ENCODE measurements around the gene TTLL6. TPM values are rescaled to one million over a fixed set of nuclear protein-coding genes. Genes with fewer than 3 reads are reported as not detected.

TTLL6 gene
- total and polyA plus RNA-seq, 4 donors: 0.13 to 0.21 TPM; not detected in 2

DNA sequence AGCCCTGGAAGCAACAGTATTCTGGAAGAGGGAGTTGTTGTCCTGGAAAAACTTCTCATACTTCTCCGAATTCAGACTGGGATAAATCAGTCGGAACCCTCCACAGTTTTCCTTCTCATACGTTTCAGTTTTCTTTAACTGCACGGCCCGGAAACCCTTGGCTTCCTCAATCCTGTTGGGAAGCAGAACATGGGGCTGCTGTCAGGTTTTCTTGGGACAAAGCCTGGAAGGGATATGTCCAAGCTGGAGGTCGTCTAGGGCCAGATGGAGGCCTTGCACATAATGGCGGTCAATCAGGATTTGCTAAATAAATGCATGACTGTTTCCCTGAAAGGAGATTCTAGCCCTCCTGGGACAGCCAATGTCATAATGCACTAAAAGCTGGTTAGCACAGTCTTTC, 29.2 kb downstream of the TTLL6 start:
- Histone ChIP-seq H3K4me1 (ENCODE audit: control insufficient read depth in 1 of 2, insufficient read depth in 2 of 2, low read length in 2 of 2) (no peaks in the 10 kb centered on the region), H3K27me3 (ENCODE audit: control insufficient read depth in 1 of 2, insufficient read depth in 2 of 2, low read length in 1 of 2) (no peaks in the 10 kb centered on the region), H3K4me3 (ENCODE audit: low read length in 2 of 2) (no peak overlapping the region), H3K27ac (ENCODE audit: low read depth in 1 of 2, low read length in 2 of 2) (no peak overlapping the region), H3K36me3 (ENCODE audit: control insufficient read depth in 1 of 2, insufficient read depth in 2 of 2, low read length in 1 of 2) (no peaks in the 10 kb centered on the region), H3K9me3 (ENCODE audit: control insufficient read depth, low read length) (no peaks in the 10 kb centered on the region)
- ATAC-seq (ENCODE audit: low FRiP score) (no peak), DNase-seq (peak in 1 of 2 donors; percentile 23)
- intact Hi-C loops (cut with DNase I): no loop called here
- WGBS, 2 donors: 74 to 76% methylated on average over 7 of the region's 7 CpGs

DNA sequence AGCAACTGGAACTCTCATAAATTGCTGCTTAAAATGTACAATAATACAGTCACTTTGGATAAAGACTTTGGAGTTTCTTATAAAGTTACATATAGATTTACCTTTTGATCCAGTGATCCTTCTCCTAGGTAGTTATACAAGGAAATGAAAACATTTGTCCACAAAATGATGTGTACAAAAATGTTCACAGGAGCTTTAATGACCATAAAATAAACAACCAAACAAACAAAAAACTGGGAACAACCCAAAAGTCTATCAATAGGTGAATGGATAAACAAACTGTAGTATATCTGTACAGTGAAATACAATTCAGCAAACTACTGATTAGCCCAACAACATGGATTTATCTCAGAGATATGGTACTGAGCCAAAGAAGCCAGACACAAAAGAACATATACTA, 37.6 kb downstream of the TTLL6 start:
- Histone ChIP-seq H3K9me3 (ENCODE audit: control insufficient read depth, low read length) (peaks cover 2% of the 10 kb centered on the region), H3K36me3 (ENCODE audit: control insufficient read depth in 1 of 2, insufficient read depth in 2 of 2, low read length in 1 of 2) (no peaks in the 10 kb centered on the region), H3K4me1 (ENCODE audit: control insufficient read depth in 1 of 2, insufficient read depth in 2 of 2, low read length in 2 of 2) (no peaks in the 10 kb centered on the region), H3K27me3 (ENCODE audit: control insufficient read depth in 1 of 2, insufficient read depth in 2 of 2, low read length in 1 of 2) (no peaks in the 10 kb centered on the region), H3K4me3 (ENCODE audit: low read length in 2 of 2) (no peak overlapping the region), H3K27ac (ENCODE audit: low read depth in 1 of 2, low read length in 2 of 2) (no peak overlapping the region)
- DNase-seq: no peak
- intact Hi-C loops (cut with DNase I): no loop called here
- ATAC-seq (ENCODE audit: low FRiP score): no peak

DNA sequence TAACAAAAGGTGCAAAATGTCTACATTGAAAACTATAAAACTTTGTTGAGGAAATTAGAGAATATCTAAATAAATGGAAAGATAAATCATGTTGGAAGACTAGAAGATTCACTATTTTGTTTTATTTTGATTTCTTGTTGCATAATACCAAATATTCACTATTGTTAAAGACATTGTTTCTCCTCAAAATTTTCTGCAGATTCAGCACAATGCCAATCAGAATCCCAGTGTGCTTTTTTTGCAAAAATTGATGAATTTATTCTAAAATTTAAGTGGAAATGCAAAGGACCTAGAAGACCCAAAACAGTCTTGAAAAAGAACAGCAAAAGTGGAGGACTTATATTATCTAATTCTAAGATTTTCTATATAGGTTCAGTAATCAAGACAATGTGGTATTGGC, 40.4 kb downstream of the TTLL6 start:
- intact Hi-C loops (cut with DNase I): no loop called here
- no peak for DNase-seq
- no peak overlapping the region for H3K27ac ChIP-seq (ENCODE audit: low read depth in 1 of 2, low read length in 2 of 2)
- ATAC-seq (ENCODE audit: low FRiP score): no peak
- no peak overlapping the region for H3K4me3 ChIP-seq (ENCODE audit: low read length in 2 of 2)
- H3K9me3 ChIP-seq (ENCODE audit: control insufficient read depth, low read length): peaks cover 2% of the 10 kb centered on the region
- H3K27me3 ChIP-seq (ENCODE audit: control insufficient read depth in 1 of 2, insufficient read depth in 2 of 2, low read length in 1 of 2): no peaks in the 10 kb centered on the region
- no peaks in the 10 kb centered on the region for H3K4me1 ChIP-seq (ENCODE audit: control insufficient read depth in 1 of 2, insufficient read depth in 2 of 2, low read length in 2 of 2)
- no peaks in the 10 kb centered on the region for H3K36me3 ChIP-seq (ENCODE audit: control insufficient read depth in 1 of 2, insufficient read depth in 2 of 2, low read length in 1 of 2)

DNA sequence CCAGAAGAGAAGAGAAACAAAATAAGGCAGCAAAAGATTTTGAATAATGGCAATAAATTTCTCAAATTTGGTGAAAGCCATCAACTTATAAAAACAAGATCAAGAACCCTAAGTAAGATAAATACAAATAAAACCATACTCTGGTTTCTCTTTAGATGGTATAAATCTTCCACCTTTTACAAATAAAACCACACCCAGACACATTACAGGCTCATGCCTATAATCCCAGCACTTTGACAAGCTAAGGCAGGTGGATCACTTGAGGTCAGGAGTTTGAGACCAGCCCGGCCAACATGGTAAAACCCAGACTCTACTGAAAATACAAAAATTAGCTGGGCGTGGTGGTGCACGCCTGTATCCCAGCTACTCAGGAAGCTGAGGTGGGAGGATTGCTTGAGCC, 43.8 kb downstream of the TTLL6 start:
- Histone ChIP-seq H3K27ac (ENCODE audit: low read depth in 1 of 2, low read length in 2 of 2) (no peak overlapping the region), H3K36me3 (ENCODE audit: control insufficient read depth in 1 of 2, insufficient read depth in 2 of 2, low read length in 1 of 2) (no peaks in the 10 kb centered on the region), H3K27me3 (ENCODE audit: control insufficient read depth in 1 of 2, insufficient read depth in 2 of 2, low read length in 1 of 2) (peaks cover 0 to 2% of the 10 kb centered on the region in 2 donors), H3K4me1 (ENCODE audit: control insufficient read depth in 1 of 2, insufficient read depth in 2 of 2, low read length in 2 of 2) (no peaks in the 10 kb centered on the region), H3K9me3 (ENCODE audit: control insufficient read depth, low read length) (no peaks in the 10 kb centered on the region), H3K4me3 (ENCODE audit: low read length in 2 of 2) (no peak overlapping the region)
- ATAC-seq (ENCODE audit: low FRiP score) (no peak), DNase-seq (no peak)
- 89 to 95% methylated on average over 3 of the region's 3 CpGs for WGBS, 2 donors
- intact Hi-C loops (cut with DNase I): no loop called here

DNA sequence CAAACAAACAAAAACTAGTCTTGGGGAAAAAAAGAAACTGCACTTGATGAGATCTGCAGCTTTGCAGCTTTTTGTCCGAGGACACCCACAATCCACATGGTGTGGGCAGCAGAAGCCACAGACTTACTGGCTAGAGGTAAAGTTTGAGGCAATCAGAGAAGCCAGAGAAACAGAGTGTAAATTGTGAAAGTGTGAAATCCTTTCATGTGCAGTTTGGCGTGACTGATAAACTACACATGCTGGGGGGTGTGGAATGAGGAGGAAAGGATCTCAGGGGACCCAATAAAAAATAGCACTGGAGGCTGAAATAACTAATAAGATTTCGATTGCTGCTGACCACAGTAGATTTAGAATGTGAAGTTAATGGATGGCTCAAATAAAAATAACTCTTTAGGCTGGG, 46.1 kb downstream of the TTLL6 start:
- no peak for DNase-seq
- Histone ChIP-seq H3K27ac (ENCODE audit: low read depth in 1 of 2, low read length in 2 of 2) (no peak overlapping the region), H3K27me3 (ENCODE audit: control insufficient read depth in 1 of 2, insufficient read depth in 2 of 2, low read length in 1 of 2) (peaks cover 0 to 2% of the 10 kb centered on the region in 2 donors), H3K4me3 (ENCODE audit: low read length in 2 of 2) (no peak overlapping the region), H3K36me3 (ENCODE audit: control insufficient read depth in 1 of 2, insufficient read depth in 2 of 2, low read length in 1 of 2) (no peaks in the 10 kb centered on the region), H3K4me1 (ENCODE audit: control insufficient read depth in 1 of 2, insufficient read depth in 2 of 2, low read length in 2 of 2) (no peaks in the 10 kb centered on the region), H3K9me3 (ENCODE audit: control insufficient read depth, low read length) (no peaks in the 10 kb centered on the region)
- WGBS, 2 donors: 16 to 30% methylated on average over 3 of the region's 3 CpGs
- ATAC-seq (ENCODE audit: low FRiP score): no peak
- intact Hi-C loops (cut with DNase I): no loop called here

DNA sequence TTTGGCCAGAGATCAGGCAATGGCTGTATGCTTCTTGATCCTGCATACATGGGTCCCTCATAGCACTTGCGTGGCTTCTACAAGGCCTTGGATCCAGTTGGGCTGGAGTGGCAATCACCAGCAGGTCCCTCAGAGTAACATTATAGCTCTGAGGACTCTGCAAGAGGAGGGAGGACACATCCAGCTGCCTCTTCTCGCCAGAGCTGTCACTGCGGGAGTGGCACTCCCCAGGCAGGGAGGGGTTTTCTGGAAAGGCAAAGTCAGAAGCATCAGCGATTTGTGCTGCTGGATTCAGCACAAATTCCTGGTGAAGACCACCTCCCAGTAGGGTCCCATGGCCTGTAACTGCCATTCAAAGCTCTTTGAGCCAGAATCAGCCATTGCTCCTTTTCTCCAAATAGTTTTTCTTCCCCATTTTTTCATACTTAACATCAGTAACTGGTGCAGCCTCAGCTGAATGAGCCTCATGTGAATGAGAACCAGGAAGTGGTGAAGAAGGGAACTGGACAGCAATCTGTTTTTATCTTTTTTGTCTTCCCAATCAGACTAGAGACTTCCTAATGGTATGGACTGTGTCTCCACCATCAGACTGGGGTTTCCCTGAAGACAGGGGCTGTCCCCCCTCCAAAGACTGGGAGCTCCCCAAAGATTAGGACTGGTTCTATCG, 47.9 kb downstream of the TTLL6 start:
- Histone ChIP-seq H3K4me3 (ENCODE audit: low read length in 2 of 2) (no peak overlapping the region), H3K27ac (ENCODE audit: low read depth in 1 of 2, low read length in 2 of 2) (no peak overlapping the region), H3K27me3 (ENCODE audit: control insufficient read depth in 1 of 2, insufficient read depth in 2 of 2, low read length in 1 of 2) (peaks cover 0 to 2% of the 10 kb centered on the region in 2 donors), H3K4me1 (ENCODE audit: control insufficient read depth in 1 of 2, insufficient read depth in 2 of 2, low read length in 2 of 2) (no peaks in the 10 kb centered on the region), H3K9me3 (ENCODE audit: control insufficient read depth, low read length) (no peaks in the 10 kb centered on the region), H3K36me3 (ENCODE audit: control insufficient read depth in 1 of 2, insufficient read depth in 2 of 2, low read length in 1 of 2) (no peaks in the 10 kb centered on the region)
- DNase-seq: peak in 1 of 2 donors; percentile 24
- intact Hi-C loops (cut with DNase I): no loop called here
- ATAC-seq (ENCODE audit: low FRiP score): no peak
- WGBS, 2 donors: 92 to 93% methylated on average over 5 of the region's 5 CpGs

DNA sequence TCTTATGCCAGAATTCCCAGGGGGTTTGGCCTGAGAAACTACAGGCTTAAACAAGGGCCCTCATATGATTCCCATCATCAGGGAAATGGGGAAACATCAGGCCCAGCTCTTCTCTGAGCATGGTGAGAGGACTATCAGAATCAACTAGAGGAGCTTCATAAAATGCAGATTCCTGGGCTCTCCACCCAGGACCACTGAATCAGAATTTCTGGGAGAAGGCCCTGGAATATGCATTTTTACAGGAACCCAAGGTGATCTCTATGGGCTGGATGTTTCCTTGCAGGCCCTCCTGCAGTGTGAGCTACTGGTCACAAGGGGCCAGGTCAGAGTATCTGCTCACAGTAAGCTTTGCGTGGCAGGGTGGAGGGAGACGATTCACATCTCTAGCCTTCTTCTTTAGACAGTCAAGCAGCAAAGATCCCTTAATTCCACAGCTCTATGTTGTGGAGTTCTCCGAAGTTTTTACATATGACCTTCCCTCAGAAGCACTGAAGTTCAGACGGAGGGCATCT, 49.7 kb downstream of the TTLL6 start:
- Histone ChIP-seq H3K27me3 (ENCODE audit: control insufficient read depth in 1 of 2, insufficient read depth in 2 of 2, low read length in 1 of 2) (peaks cover 0 to 2% of the 10 kb centered on the region in 2 donors), H3K9me3 (ENCODE audit: control insufficient read depth, low read length) (no peaks in the 10 kb centered on the region), H3K36me3 (ENCODE audit: control insufficient read depth in 1 of 2, insufficient read depth in 2 of 2, low read length in 1 of 2) (no peaks in the 10 kb centered on the region), H3K4me3 (ENCODE audit: low read length in 2 of 2) (no peak overlapping the region), H3K4me1 (ENCODE audit: control insufficient read depth in 1 of 2, insufficient read depth in 2 of 2, low read length in 2 of 2) (no peaks in the 10 kb centered on the region), H3K27ac (ENCODE audit: low read depth in 1 of 2, low read length in 2 of 2) (no peak overlapping the region)
- ATAC-seq (ENCODE audit: low FRiP score) (no peak), DNase-seq (peak in 1 of 2 donors; percentile 3)
- intact Hi-C loops (cut with DNase I): no loop called here
- 72 to 79% methylated on average over 4 of the region's 4 CpGs for WGBS, 2 donors

DNA sequence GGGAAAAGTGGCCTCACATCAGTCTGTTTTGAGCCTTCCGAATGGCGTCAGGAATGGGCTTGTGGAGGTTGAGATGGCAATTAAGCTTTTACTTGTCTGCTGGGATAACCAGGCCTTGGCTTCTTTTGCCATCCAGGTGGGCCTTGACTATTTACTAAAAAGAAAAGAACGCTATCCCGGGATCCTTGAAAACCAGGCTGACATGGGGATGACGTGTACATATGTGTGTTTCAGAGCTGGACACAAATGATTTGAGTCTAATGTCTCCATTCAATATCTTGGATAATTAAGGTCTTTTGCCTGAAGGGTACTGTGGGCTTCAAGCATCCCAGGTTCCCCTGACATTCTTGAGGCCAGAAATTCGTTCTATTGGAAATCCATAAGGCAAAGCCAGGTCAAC, 55.9 kb downstream of the TTLL6 start:
- WGBS, 2 donors: 73 to 82% methylated on average over 6 of the region's 6 CpGs

DNA sequence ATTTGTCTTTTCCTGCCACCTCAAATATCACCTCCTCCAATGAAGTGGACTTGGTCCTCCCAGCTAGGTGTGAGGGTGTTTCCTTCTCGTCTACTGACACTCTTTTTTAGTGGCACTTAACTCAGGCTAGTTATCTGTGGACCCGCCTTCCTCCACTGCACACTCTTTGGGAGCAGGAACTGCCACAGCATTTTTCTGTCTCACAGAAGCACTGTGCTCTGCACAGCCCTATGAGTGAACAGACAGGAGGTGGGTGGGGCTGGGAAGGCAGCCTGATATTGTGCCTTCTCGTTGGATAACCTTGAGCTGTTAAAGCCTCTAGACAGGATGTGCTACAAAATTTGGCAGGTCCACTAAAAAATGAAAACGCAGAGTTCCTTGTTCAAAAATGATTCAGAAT, 56.6 kb downstream of the TTLL6 start:
- no peak for DNase-seq
- WGBS, 2 donors: 46 to 56% methylated on average over 4 of the region's 4 CpGs

More for the DNA sequence above, 55.9 kb downstream of the TTLL6 start:
- H3K4me3 ChIP-seq (ENCODE audit: low read length in 2 of 2): no peak overlapping the region
- H3K27me3 ChIP-seq (ENCODE audit: control insufficient read depth in 1 of 2, insufficient read depth in 2 of 2, low read length in 1 of 2): no peaks in the 10 kb centered on the region
- intact Hi-C loops (cut with DNase I): no loop called here
- no peak for DNase-seq
- H3K36me3 ChIP-seq (ENCODE audit: control insufficient read depth in 1 of 2, insufficient read depth in 2 of 2, low read length in 1 of 2): no peaks in the 10 kb centered on the region
- H3K9me3 ChIP-seq (ENCODE audit: control insufficient read depth, low read length): no peaks in the 10 kb centered on the region
- H3K27ac ChIP-seq (ENCODE audit: low read depth in 1 of 2, low read length in 2 of 2): no peak overlapping the region
- ATAC-seq (ENCODE audit: low FRiP score): no peak
- H3K4me1 ChIP-seq (ENCODE audit: control insufficient read depth in 1 of 2, insufficient read depth in 2 of 2, low read length in 2 of 2): no peaks in the 10 kb centered on the region

More for the DNA sequence above, 56.6 kb downstream of the TTLL6 start:
- H3K36me3 ChIP-seq (ENCODE audit: control insufficient read depth in 1 of 2, insufficient read depth in 2 of 2, low read length in 1 of 2): no peaks in the 10 kb centered on the region
- no peaks in the 10 kb centered on the region for H3K4me1 ChIP-seq (ENCODE audit: control insufficient read depth in 1 of 2, insufficient read depth in 2 of 2, low read length in 2 of 2)
- H3K27me3 ChIP-seq (ENCODE audit: control insufficient read depth in 1 of 2, insufficient read depth in 2 of 2, low read length in 1 of 2): no peaks in the 10 kb centered on the region
- no peak overlapping the region for H3K4me3 ChIP-seq (ENCODE audit: low read length in 2 of 2)
- intact Hi-C loops (cut with DNase I): no loop called here
- H3K9me3 ChIP-seq (ENCODE audit: control insufficient read depth, low read length): no peaks in the 10 kb centered on the region
- H3K27ac ChIP-seq (ENCODE audit: low read depth in 1 of 2, low read length in 2 of 2): no peak overlapping the region
- ATAC-seq (ENCODE audit: low FRiP score): no peak

Measured in aorta (tissue), 5 donors.